KG1 (cell line): ENCODE data around the gene TMEM212.

ENCODE experiments used
- DNase-seq: peaks from one replicate; lab custom pipeline; 2025; lab: John Stamatoyannopoulos, UW

Gene TMEM212

GRCh38 chr3:171860830-171861535, 17.8 kb downstream of the TMEM212 start:
- no peak for DNase-seq

GRCh38 chr3:171862392-171862791, 19.2 kb downstream of the TMEM212 start:
- DNase-seq = no peak

GRCh38 chr3:171862993-171863521, 19.9 kb downstream of the TMEM212 start:
- DNase-seq = no peak

GRCh38 chr3:171863920-171864319, 20.8 kb downstream of the TMEM212 start:
- DNase-seq = no peak

- DNase-seq = no peak
Measured at GRCh38 chr3:171865191-171865865, 22.2 kb downstream of the TMEM212 start.

GRCh38 chr3:171867981-171868380, 24.8 kb downstream of the TMEM212 start:
- no peak for DNase-seq

GRCh38 chr3:171871392-171872274, 28.5 kb downstream of the TMEM212 start:
- DNase-seq = no peak

- no peak for DNase-seq
Measured at GRCh38 chr3:171873580-171873979, 30.4 kb downstream of the TMEM212 start.

GRCh38 chr3:171874251-171874681, 31.1 kb downstream of the TMEM212 start:
- DNase-seq = no peak

GRCh38 chr3:171874879-171875278, 31.7 kb downstream of the TMEM212 start:
- DNase-seq = no peak

- DNase-seq = no peak
Measured at GRCh38 chr3:171875923-171876412, 32.8 kb downstream of the TMEM212 start.

- DNase-seq = no peak
Measured at GRCh38 chr3:171876680-171877147, 33.6 kb downstream of the TMEM212 start.

- DNase-seq = no peak
Measured at GRCh38 chr3:171878461-171879225, 35.5 kb downstream of the TMEM212 start.

GRCh38 chr3:171879472-171879871, 36.3 kb downstream of the TMEM212 start:
- no peak for DNase-seq

GRCh38 chr3:171880101-171880870, 37.1 kb downstream of the TMEM212 start:
- DNase-seq = no peak

- no peak for DNase-seq
Measured at GRCh38 chr3:171881251-171881650, 38.1 kb downstream of the TMEM212 start.

- DNase-seq = no peak
Measured at GRCh38 chr3:171883257-171883892, 40.2 kb downstream of the TMEM212 start.

- DNase-seq = no peak
Measured at GRCh38 chr3:171883893-171884279, 40.7 kb downstream of the TMEM212 start.

- no peak for DNase-seq
Measured at GRCh38 chr3:171888466-171888865, 45.3 kb downstream of the TMEM212 start.

GRCh38 chr3:171890398-171890797, 47.2 kb downstream of the TMEM212 start:
- no peak for DNase-seq
